NCI-H82 (cell line): ENCODE data around the gene MMD.
"Not testable (repeated sequence)": the region's sequence is repeated elsewhere in the genome, so short reads cannot be mapped to it uniquely, and the experiment has no call there.

Experiments
- DNase-seq: peaks from one replicate; lab custom pipeline; 2025; lab: John Stamatoyannopoulos, UW

The MMD gene

DNA sequence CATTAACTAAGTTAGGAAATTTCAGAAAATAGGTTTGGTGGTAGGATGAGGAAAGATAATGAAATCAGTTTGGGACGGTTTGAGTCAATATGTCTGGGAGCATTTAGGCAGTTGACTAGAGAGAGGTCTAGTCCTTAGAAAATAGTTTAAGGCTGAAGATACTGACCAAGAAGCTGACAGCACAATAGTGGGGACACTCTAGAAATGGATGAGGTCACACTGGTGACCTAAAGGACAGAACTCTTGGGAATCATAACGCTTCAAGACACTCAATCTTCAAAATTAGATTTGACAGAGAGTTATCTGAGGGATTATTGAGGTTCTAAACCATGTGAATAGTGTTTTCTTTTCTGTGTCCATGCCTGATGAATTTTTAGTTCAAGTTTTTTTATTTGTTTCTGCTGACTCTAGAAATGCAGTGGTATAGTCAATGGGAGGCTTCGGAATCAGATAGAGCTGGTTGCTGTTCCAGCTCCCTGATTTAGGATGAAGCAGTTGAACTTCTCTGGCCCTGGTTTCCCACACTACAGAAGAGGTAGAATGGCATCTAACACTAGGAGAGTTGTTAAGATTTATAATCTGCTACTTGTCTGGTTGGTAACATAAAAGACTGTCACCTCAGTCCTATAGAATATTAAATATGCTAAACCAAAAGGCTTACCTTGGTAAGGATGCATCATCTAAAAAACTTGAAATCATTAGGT lies 29.7 kb downstream of the MMD start:
- DNase-seq, result peak; percentile 36

DNA sequence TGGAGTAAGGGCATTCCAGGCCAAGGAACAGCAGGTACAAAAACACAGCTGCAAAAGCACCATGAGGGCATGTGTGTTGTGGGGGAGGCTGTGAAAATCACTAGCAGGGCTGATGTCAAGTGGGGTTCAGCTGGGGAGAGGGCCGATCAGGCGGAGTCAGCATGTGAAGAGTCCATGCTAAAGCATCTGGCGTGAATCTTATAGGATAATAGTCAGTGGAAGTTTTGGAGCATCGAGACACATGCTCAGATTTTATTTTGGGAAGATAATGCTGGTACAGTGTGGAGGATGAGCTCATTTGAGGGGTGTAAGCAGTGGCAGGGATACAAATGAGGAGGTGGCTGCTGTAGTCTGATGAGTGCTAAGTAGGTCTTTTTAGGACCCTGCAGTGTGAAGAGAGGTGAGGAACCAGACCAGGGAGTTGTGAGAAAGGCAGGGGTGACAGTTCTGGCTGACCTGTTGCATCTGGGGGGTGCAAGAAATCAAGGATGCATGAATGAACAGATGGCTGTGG lies 30.3 kb downstream of the MMD start:
- DNase-seq, result peak; percentile 52

DNA sequence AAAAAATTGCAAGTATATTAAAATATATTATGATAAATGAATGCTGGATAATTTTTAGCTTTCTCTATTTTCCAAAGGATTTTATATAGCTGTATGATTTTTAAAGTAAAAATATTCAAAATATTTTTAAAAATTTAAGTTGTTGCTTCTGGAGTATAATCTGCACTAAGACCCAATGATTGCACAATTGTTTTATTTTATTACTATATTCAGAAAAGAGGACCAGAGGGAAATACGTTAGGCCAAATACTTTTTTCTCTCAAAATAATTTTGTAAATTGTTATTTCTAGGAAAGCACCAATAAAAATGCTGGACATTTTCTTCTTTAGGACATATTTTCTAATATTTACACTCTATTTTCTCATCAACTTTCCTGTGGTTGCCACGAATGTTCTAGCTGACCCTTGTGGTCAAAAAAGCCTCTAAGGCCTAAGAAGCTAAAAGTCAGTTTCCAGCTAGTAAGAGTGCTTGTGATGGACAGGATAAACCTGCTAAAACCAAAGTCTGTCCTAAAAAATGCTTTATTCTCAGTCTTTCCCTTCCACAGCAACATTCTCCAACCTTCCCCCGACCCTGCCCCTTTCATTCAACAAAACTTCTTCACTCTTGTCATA lies 31.2 kb downstream of the MMD start:
- no peak for DNase-seq

DNA sequence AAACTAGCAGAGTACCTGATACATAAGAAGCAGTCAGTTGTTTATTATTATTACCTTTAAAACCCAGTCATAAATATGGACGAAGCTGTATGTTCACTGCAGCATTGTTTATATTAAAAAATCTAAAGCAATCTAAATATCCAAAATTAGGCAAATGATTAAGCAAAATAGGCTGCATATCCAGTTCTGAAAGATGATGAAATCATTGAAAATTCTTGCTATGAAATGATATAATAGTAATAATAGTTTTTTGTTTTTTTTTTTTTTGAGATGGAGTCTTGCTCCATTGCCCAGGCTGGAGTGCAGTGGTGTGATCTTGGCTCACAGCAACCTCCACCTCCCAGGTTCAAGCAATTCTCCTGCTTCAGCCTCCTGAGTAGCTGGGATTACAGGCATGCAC lies 31.9 kb downstream of the MMD start:
- not testable (repeated sequence) for DNase-seq

DNA sequence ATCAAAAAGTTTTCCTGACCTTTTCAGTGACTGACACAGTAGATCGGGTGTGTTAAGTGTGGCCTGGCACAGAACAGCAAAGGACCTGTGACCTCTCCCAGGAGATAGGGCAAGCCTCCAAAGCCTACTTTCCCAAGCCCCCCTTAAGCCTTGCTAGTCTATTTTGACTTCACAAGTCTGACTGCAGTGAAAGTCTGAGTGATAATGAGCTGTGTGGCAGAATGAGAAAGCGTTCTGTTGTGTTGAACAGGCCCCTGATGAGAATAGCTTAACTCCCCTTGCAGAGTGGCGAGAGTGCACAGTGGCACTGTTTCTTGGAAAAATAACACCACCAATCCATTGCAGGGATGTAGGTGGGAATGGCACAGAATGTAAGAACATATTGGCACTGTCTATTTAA lies 32.8 kb downstream of the MMD start:
- DNase-seq, result peak; percentile 26

DNA sequence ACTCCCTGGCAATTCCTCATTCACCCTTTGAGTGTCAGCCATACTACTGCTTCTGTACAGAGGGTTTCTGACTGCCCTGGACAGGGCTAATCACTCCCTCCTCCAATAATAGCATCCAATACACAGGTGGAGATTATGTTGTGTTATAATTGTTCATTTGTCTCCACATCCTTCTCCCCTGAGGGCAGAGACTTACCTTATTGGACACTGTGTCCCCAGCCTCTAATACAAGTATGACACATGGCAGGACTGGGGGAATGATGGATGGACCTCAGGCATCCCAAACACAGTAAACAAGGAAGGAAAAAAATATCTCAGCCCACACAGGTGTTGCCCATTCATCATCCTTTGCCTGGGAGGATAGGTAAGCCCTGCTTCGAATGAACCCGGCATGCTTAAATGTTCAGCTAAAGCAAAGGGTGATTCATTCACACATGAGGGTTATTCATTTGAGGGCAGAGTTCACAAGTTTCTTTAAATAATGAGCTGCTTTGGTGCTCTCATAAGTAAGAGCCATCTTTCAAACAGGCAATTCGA lies 34.8 kb downstream of the MMD start:
- no peak for DNase-seq

DNA sequence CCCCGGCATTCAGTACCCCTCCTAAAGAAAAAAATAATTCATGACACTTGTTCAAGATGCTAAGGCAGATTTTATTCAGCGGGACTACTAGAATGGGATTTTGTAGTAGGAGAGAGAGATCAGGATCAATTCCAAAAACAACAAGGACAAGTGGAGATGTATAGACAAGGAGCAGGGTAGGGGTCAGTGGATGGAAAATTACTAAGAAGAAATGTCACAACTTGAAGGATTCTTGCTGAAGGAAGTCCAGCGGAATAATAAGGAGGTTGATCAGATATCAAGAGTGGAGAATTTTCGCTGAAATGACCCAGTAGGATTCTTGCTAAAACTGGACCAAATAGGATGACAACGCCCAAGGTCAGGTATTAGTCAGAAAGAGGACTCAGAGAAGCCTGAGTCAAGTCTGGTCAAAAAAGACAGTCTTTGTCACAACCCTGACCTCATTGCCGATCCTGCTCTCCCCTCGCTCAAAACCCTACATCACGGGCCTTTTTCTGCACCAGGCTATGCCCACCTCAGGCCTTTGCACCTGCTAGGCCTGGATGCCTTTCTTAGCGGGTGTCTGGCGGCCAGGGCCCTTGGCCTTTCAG lies 36.9 kb downstream of the MMD start:
- no peak for DNase-seq

DNA sequence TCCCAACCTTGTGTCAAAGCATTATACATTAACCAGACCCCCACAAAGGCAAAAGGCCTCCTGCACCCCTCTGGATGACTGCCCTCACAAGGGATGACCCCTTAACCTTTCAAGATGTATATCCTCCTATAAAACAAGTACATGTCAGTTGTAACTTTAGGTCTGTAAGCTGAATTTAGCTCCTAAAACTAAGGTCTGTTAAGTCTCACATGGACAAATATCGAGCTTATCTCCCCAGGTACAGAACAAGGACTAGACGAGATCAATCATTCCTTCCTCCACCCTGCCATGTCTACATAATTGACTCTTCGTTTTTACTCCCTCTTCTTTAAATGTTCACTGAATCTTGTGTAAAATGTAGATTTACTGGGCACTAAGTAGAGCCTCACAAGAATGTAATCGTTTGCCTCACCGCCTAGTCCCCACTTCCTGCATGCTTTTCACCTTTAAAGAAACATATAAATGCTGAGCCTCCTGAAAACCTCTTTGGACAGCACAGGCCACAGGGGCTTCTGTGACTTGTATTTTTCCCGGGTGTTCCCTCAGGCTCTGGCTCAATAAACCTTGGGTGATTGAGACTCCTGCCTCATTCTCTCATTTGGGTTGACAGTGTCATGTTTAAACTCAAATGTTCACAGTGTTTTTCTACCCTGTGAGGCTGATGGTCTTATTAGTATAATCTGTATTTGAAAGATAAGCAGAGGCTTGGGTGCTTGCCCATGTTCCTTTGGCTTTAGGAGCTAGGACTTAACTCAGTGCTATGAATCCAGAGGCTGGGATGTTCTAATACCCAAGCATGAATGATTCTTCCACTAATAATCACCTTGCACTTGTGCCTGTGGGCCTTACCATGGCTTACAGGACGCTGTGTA lies 37.6 kb downstream of the MMD start:
- DNase-seq, result no peak

DNA sequence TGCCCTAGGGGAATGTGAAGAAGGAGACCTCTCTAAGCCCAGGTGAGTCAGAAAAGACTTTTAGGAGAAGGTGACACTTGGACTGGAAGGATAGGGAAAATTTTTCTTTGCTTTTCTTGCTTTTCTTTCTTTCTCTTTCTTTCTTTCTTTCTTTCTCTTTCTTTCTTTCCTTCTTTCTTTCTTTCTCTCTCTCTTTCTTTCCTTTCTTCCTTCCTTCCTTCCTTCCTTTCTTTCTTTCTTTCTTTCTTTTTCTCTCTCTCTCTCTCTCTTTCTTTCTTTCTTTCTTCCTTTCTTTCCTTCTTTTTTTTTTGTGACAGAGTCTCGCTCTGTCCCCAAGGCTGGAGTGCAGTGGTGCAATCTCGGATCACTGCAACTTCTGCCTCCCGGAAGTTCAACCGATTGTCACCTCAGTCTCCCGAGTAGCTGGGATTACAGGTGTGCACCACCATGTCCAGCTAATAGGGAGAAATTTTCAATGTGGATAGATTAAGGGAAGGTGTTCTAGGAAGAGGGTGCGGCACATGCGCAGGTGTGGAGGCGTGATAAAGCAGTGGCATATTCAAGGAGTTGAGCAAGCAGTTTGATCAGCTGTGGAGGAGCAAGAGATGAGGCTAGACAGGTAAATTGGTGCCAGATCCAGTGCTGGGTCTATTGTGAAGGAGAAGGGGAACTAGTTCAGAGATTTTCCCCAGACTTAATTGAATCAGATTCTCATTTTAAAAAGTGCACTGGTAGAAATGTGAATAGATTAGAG lies 40.4 kb downstream of the MMD start:
- DNase-seq, result no peak

DNA sequence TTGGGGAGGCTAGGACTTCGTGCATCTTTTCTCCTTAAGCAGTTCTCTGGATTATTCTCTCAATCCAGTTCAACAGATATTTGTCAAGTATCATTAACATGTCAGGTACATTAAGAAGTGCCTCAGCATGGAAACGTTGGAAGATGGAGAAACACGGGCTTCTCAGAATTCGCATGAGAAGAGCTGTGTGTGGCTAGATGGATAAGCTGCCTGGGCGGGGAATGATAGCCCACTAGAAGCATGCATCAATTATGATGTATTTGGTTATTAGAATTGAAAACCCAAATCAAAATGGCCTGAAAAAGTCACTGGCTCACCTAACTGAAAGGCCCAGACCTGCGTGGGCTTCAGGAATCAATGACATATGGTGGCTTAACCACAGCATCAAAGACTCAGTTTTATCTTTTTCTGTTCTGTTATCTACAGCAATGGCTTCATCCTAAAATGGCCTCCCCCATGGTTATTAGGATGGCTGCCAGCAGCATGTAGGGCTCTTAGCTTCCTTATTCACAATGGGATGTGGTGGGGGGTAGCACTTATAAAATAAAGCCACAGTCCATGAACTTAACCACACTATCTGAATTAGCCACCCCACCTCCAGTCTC lies 43.9 kb downstream of the MMD start:
- DNase-seq, result no peak

DNA sequence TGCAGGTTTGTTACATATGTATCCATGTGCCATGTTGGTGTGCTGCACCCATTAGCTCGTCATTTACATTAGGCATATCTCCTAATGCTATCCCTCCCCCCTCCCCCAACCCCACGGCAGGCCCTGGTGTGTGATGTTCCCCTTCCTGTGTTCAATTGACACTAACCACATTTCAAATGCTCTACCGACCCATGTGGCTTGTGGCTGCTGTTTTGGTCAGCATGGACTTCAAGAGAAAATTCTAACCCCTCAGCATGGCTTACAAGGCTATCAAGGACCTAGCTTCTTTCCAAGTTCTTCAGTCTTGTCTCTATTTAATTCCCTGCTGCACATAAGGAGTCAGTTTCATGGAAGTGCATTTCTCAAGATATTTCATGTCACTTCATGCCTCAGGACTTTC lies 52.9 kb downstream of the MMD start:
- no peak for DNase-seq

DNA sequence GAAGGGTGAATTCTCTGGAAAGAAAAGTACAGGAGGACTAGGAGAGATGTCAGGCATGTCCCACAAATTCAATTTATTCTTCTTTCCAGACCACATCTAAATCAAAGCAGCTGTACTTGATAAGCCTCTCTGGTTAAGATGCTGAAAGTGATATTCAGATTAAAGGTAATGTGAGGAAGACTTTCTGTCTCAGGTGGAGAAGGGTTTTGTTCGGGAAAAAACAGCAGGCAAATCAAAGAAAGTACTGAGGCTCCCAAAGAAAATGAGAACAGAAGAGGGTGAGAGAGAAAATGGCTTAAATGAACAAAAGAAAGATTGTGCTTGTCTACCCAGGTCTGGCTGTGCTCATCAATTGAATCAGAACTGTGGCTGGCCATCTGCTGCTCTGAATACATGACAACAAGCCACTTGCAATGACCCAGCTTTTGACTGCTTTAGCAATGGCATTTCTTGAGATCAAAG lies 55.6 kb downstream of the MMD start:
- peak; percentile 85 for DNase-seq

DNA sequence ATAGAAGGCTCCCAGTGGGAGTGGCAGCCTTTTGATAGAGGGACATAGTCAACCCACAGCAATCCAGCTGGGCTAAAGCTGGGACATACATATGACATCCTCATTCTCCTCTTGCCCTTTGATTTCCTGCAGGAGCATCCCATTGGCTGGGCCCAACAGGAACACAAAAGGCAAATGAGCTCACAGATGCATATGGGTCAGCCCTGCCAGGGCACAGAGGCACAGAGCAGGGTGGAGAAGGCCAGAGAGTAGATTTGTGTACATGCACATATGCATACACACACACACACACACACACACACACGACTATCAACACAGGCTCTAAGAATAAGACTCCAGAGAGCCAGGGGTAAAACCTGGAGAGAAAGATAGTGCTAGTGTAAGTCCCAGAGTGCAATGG lies 58.6 kb downstream of the MMD start:
- no peak for DNase-seq

DNA sequence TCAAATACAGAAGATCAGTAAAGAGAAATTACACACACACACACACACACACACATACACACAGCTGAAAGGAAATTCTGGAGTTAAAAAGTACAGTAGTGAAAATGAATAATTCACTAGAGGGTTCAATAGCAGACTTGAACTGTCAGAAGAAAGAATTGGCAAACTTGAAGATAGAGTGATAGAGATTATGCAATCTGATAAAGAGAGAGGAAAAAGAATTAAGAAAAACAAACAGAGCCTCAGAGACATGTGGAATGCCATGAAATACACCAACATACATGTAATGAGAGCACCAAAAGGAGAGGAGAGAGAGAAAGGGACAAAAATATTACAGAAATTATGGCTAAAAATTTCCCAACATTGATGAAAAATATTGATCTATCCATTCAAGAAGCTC lies 60.7 kb downstream of the MMD start:
- DNase-seq, result no peak

DNA sequence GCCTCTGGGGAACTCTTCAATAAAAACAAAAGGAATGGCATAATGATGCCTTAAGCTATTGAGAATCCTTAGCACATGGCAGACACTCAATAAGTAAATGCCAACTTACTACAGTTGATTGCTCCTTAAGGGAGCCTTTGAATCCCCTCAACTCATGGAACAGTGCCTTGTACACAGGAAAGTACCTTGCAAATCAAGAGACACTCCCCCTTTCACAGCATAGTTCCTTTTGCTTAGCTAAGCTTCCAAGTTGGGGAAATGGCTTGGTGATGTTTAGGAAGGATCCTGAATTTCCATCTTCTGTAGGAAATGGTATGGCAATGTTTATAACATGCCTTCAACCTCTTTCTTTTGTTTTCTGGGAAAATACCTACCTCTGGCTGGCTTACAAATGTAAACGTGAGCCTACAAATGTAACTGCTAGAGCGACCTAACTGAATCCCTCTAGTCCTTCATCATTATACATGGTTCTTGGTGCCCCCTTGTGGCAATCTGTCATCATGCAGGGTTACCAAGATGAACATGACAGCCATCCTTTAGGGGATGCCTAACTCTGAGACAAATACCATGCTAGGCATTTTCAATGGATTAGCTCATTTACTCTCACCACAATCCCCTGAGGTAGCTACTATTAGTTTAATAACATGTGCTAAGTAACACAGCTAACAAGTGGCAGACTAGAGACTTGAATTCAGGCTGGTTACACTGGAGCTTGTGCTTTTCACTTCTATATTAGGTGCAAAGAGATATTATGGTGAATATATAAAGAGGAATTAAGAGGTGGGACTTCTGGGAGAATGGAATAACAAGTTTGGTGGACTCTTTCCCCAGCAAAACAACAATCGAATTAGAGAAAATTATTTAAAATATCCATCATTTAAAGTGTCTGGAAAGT lies 65.0 kb downstream of the MMD start:
- peak; percentile 97 for DNase-seq

DNA sequence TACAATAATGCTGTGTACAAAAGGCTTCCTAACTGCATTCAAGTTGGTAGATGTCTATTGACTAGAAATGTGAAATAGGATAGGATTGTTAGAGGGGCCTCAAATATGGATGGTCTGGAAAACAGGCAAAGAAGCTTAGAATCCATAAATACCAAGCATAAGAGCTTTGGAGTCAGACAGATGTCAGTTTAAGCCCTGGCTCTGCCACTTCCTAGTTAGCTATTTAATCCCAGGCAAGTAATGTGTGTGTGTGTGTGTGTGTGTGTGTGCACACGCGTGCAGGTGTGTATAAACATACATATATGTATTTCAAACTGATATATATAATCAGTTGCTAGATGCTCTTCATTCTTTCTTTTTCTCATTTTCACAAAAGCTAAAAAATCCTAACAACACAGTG lies 66.7 kb downstream of the MMD start:
- DNase-seq, result peak; percentile 95

DNA sequence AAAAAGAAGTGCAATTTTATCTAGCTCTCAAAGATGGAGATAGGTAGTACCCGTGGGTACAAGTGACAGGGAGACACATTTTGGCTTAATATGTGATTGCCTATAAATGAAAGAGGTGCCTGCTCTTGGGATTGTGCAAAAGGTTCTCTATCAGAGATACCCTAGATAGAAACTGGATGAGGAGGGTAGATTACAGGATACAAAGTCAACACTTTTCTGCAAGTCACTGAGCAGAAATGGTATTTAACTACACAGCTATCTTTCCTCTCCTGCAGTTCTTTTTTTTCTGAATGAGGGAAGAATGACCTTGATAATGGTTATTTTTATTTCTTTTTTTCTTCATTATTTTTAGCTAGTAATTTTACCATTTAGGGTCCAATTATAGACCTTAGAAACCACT lies 67.6 kb downstream of the MMD start:
- DNase-seq, result no peak

DNA sequence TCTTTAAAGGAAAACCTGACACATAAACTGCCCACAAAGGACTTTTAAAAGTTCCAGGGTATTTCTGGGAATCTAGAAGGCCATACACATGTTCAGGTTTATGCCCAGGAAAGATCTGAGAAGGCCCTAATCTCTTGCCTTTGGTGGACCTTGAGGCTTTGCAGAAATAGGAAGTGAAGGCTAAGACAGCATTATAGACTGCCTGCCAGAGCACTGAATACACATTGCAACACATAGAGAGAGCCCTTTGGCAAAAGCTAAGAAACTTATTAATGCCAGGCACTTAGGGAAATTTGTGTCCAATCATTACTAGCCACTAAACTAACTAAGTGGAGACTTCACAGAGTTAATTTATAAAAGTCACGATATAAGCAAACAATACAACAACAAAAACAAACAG lies 70.4 kb downstream of the MMD start:
- no peak for DNase-seq

DNA sequence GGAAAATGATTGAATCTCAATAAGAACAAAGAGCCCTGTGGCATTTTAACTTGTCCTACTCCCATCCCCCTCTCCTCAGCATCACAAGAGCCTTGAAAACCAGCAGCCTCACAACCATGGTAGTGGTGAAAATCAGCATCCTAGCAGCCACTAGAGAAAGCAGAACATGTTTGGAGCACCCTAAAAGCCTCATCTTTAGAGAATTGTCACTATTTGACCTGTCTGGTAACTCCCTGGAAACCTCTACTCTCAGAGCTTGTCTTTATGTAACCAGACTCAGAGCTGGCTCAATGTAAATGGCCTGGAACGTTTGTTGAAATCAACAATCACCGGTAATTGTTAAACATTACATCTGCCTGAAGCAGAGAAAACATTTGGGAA lies 70.8 kb downstream of the MMD start:
- no peak for DNase-seq
